NCI-H1417 (cell line): Measurements from ENCODE around the gene IFITM2.
"Not testable (repeated sequence)": the region's sequence is repeated elsewhere in the genome, so short reads cannot be mapped to it uniquely, and the experiment has no call there.

Source experiments
- DNase-seq, 3 experiments: peaks; one replicate each; lab custom pipeline; 2025; lab: John Stamatoyannopoulos, UW

IFITM2 gene

GRCh38 chr11:325796-326591 is 18.4 kb downstream of the IFITM2 start:
- DNase-seq: no peak

GRCh38 chr11:326592-326841 is 18.9 kb downstream of the IFITM2 start:
- DNase-seq: no peak

GRCh38 chr11:326842-327580 is 19.4 kb downstream of the IFITM2 start:
- no peak for DNase-seq

- no peak for DNase-seq
These were observed 19.9 kb downstream of the IFITM2 start for GRCh38 chr11:327581-327923.

- no peak for DNase-seq
These were observed 20.4 kb downstream of the IFITM2 start for GRCh38 chr11:328012-328411.

GRCh38 chr11:328516-329100 is 21.0 kb downstream of the IFITM2 start:
- DNase-seq: not testable (repeated sequence)

- no peak for DNase-seq
These were observed 22.3 kb downstream of the IFITM2 start for GRCh38 chr11:329886-330253.

- DNase-seq: no peak
These were observed 22.7 kb downstream of the IFITM2 start for GRCh38 chr11:330307-330693.

GRCh38 chr11:330694-331357 is 23.2 kb downstream of the IFITM2 start:
- no peak for DNase-seq

GRCh38 chr11:331358-332060 is 23.9 kb downstream of the IFITM2 start:
- no peak for DNase-seq

GRCh38 chr11:332651-333480 is 25.2 kb downstream of the IFITM2 start:
- no peak for DNase-seq

- DNase-seq: not testable (repeated sequence)
These were observed 26.1 kb downstream of the IFITM2 start for GRCh38 chr11:333616-334263.

- peak; percentile 28 to 56 (median 56) for DNase-seq
These were observed 26.8 kb downstream of the IFITM2 start for GRCh38 chr11:334264-334994.

GRCh38 chr11:335779-336658 is 28.4 kb downstream of the IFITM2 start:
- no peak for DNase-seq

GRCh38 chr11:336659-337198 is 29.1 kb downstream of the IFITM2 start:
- no peak for DNase-seq

GRCh38 chr11:337711-338110 is 30.1 kb downstream of the IFITM2 start:
- no peak for DNase-seq

- DNase-seq: no peak
These were observed 32.3 kb downstream of the IFITM2 start for GRCh38 chr11:339963-340362.

- no peak for DNase-seq
These were observed 33.2 kb downstream of the IFITM2 start for GRCh38 chr11:340539-341512.
